Fibroblast of upper back skin (primary cell): Measurements from ENCODE around the gene COPB1.
A peak's percentile ranks its signal among the peaks of the same experiment; 100 is the strongest.

Experiments
- DNase-seq: peaks from one replicate; pipeline ENCODE4 v3.0.0-alpha.2; 2013

COPB1 gene

GRCh38 chr11:14506532-14506931 is 6.9 kb upstream of the COPB1 start:
- DNase-seq = peak; percentile 2

GRCh38 chr11:14503023-14503422 is 3.4 kb upstream of the COPB1 start:
- peak; percentile 5 for DNase-seq

- DNase-seq = no peak
These were observed 2.4 kb upstream of the COPB1 start for GRCh38 chr11:14502039-14502438.

- DNase-seq = peak; percentile 39
These were observed 605 bp upstream of the COPB1 start for GRCh38 chr11:14500181-14500651.

GRCh38 chr11:14499178-14499559 is 442 bp downstream of the COPB1 start:
- peak; percentile 18 for DNase-seq

- DNase-seq = peak; percentile 13
These were observed 18.9 kb downstream of the COPB1 start for GRCh38 chr11:14480716-14481115.

GRCh38 chr11:14471127-14471526 is 28.5 kb downstream of the COPB1 start:
- no peak for DNase-seq

- DNase-seq = no peak
These were observed 36.0 kb downstream of the COPB1 start for GRCh38 chr11:14463623-14464022.

GRCh38 chr11:14460147-14460546 is 39.5 kb downstream of the COPB1 start:
- no peak for DNase-seq

GRCh38 chr11:14458377-14458776 is 41.2 kb downstream of the COPB1 start:
- DNase-seq = no peak

- no peak for DNase-seq
These were observed 43.8 kb downstream of the COPB1 start for GRCh38 chr11:14455648-14456430.

- DNase-seq = peak; percentile 33
These were observed 44.6 kb downstream of the COPB1 start for GRCh38 chr11:14454861-14455632.

- peak; percentile 12 for DNase-seq
These were observed 47.8 kb downstream of the COPB1 start for GRCh38 chr11:14451825-14452224.

GRCh38 chr11:14449302-14449714 is 50.3 kb downstream of the COPB1 start:
- DNase-seq = no peak

- no peak for DNase-seq
These were observed 51.4 kb downstream of the COPB1 start for GRCh38 chr11:14448240-14448639.

GRCh38 chr11:14446701-14447169 is 52.9 kb downstream of the COPB1 start:
- DNase-seq = peak; percentile 76

GRCh38 chr11:14445542-14446530 is 53.8 kb downstream of the COPB1 start:
- peak; percentile 50 for DNase-seq

- DNase-seq = no peak
These were observed 55.0 kb downstream of the COPB1 start for GRCh38 chr11:14444441-14445189.

GRCh38 chr11:14443638-14444037 is 56.0 kb downstream of the COPB1 start:
- peak; percentile 57 for DNase-seq

GRCh38 chr11:14435717-14436512 is 63.7 kb downstream of the COPB1 start:
- DNase-seq = no peak

- DNase-seq = no peak
These were observed 74.0 kb downstream of the COPB1 start for GRCh38 chr11:14425621-14426020.
